GM21423 (cell line): ENCODE measurements around the gene ZNF407.
"Not testable (repeated sequence)": the region's sequence is repeated elsewhere in the genome, so short reads cannot be mapped to it uniquely, and the experiment has no call there.

Experiments used
- ATAC-seq: cut with Tn5 transposase; IDR thresholded peaks from one replicate; pipeline ENCODE4 v1.9.1; 2021; ENCODE audit warnings: mild to moderate bottlenecking, moderate library complexity; ENCODE audit not compliant: unreplicated experiment

The ZNF407 gene

DNA sequence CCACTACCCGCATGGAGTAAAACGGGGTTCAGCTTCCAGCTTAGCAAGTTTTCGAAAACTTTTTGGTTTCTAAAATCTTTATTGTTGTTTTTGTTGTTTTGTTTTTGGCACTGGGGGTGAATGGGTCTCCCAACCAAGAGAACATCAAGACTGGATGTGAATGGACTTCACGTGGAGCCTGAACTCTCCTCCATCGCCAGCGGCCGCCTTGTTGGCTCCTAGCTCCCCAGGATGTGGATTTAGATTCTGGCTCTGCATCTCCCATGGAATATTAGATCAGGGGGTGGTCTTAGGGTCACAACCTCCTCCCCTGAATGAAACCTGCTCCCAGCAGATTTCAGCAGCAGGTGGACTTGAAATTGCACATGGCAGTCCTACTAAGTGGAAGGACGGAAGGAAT is 488.0 kb downstream of the ZNF407 start:
- not testable (repeated sequence) for ATAC-seq

DNA sequence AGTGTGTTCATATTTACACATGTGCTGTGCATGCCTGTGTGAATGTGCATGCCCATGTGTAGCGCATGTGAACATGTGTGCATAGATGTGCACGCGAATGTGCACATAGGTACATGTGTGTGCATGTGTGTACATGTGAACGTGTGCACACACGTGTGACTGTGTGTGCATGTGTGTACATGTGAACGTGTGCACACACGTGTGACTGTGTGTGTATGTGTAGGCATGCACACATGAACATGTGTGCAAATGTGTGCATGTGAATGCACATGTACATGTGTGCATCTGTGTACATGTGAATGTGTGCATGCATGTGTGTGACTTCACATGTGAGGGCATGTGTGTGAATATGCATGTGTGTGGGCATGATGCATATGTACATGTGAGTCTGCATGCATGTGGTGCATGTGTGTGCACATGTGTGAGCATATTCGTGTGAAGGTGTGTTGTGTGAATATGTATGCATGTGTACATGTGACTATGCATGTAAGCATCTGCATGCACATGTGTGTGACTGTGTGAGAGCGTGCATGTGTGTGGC is 488.9 kb downstream of the ZNF407 start:
- no peak for ATAC-seq

DNA sequence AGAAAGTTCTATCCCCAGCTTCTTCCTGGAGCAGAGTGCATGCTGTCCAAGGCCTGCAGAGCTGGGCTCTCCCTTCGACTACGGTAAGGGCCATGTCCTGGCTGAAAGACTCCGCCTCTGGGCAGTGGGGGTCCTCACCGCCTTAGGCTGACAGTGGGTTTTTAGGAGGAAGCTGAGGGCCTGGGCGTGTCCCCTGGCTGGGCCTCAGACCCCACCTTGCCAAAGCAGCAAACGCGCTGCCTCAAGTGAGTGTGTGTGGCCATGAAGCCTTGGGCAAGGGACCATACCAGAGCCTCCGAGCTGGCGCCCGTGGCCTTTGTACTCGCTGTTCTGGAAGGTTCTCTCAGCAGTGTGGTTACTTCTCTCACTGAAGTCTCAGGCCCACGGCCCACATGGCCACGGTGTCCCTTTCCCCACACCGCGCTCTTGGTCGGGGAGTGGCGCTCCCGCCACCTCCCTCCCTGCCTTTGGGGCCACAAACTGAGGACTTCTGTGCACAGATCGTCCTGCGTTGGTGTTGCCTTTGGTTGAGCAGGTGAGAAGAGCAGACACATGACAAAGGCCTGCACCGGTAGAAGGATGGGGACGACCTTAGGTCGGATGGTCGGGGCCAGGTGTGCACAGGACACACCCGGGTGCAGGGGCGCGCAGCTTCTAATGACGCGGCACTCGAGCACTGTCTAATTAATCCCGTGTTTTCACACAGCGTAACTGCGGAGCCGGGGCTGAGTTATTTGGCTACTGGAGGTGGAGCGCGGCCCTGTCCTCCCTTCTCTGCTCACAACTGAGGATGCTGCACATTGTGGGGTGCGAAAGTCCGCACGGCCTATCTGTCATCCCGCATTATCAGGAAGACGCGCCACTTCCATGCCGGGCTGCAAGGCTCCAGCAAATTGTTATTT is 489.7 kb downstream of the ZNF407 start:
- ATAC-seq = no peak

DNA sequence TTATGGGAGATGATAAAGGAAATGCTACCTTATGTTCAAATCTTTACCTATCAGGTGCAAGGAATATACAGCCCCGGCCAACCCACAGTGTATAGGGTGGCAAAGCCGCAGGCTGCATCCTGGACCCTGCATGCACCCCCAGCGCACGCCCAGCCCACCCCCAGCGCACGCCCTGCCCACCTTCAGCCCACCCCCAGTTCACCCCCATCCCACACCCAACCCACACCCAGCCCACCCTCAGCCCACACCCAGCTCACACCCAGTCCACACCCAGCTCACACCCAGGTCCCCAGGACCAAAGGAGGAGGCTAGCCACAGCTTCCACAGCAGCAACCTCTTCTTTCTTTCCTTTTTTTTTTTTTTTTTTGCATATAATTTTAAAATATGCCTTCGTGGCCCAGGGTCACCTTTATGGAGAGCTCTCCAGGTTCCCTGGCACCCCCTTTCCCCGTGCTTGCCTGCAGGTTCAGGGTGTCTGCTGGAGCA is 490.4 kb downstream of the ZNF407 start:
- no peak for ATAC-seq

DNA sequence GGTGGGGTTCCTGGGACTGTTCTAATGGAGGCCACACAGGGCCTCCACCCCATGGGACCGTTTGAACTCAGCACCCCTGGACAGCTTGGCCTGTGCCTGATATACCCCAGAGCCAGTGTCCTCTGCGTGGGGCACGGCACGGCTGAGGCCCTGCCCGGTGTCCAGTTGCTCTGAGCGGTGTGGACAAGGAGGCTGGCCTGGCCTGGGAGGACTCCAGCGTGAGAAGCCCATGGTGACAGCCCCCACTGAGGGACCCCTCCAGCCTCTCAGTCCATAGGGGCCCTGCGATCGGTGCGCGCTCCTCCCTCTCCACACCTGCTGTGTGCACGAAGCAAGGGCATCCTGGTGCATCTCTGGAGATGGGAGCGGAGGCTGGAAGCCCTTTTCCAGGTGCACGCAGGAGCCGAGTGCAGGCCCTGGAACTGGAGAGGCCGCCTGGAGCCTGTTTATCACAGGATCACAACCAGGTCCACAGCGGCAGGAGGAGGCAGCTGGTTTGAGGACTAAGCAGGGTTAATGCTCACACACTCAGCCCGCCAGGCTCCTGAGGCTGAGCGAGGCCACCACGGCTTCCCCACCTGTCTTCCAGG is 491.0 kb downstream of the ZNF407 start:
- ATAC-seq = no peak

DNA sequence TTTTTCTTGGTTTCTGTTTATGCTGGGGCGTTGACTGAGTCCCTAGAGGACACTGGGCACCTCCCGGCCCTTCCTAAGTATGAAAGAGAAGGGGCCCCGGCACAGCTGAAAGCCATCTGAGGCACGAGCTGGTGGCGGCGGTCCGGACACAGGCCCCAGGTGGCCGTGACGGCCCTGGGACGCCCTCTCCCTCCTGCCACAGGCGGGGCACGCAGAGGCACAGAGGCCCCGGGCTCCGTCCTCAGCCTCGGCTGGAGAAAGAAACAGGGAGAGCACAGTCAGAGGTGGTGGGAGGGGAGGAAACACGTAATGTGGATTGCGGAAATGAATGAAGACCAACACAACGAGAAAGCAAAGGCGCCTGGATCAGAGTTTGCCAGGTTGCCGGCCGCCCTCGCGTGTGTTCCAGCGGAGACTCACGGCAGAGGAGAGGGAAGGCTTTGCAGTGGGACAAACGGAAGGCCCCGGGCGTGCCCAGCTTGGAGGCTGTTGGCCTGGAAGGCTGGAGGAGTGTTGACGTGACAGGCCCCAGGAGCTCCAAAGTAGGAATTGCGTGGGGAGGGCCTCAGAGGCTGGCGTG is 492.2 kb downstream of the ZNF407 start:
- ATAC-seq = no peak

DNA sequence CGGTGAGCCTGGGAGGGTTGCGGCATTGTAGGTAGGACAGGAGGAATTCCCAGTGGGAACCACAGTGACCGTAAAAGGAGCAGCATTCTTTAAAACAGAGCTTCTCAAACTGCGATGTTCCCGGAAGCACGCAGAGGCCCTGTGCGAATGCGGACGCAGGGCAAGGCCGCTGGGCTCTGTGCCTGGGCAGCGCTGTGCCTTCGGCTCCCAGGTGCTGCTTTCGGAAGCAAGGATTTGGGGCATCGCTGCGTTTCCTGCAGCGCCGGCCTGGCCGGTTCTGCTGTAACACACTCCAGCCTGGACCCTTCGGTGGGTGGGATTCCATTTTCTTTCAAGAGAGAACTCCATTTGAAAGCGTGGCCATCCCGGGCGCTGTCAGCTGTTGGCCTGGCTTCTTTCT is 492.7 kb downstream of the ZNF407 start:
- ATAC-seq = no peak

DNA sequence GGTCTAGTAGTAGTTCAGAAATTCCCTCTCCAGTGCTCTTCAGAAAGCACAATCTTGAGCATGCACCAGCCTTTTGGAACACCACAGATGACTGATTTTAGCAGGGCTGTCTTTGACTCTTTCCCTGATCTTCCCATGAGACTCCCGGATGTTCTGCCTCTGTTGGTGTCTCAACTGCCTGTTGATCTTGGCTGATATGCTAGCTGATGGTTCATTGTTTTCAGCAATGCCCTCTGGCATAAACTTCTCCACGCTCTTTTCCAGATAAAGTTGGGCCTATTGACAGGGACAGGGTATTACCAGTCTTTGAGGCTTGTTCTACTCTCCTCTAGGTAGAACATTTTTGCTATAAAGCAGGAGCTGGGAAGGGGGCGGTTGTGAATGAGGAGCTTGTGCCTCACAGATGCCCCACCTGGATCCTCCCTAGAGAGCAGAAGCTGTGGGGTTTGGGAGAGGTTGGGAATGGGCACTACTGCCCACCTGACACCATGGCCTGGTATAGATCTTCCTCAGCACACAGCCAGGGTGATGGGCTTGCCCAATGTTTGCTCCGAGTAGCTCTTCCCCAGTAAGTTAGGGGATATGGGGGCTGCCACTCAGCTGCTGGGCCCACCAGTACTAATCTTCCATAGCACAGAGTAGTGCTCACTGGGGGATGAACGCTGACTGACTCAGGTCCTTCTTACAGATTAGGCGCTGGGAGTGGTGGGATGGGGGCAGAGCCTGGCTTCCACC is 500.0 kb downstream of the ZNF407 start:
- ATAC-seq = no peak

DNA sequence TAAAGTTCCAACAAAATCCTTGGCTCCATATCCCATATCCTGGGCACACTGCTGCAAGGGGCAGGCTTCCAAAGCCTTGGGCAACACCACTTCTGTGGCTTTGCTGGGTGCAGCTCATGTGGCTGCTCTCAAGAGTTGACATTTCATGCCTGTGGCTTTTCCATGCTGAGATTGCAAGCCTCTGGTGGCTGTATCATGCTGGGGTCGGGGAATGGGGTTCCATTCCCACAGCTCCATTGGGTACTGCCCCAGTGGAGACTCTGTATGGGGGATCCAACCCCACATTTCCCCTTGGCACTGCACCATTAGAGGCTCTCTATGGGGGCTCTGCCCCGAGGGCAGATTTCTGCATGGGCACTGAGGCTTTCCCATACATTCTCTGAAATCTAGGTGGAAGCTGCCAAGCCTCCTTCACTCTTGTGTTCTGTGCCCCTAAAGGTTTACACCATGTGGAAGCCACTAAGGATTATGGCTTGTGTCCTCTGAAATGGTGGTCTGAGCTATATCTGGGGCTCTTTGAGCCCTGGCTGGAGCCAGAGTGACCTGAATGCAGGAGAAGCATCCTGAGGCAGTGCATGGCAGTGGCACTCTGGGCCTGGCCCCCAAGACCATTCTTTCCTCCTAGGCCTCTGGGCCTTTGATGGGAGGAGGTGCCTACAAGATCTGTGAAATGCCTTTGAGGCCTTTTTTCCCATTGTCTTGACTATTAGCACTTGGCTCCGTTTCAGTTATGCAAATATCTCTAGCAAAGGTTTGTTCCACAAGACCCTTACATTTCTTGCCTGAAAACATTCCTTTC is 503.4 kb downstream of the ZNF407 start:
- no peak for ATAC-seq

DNA sequence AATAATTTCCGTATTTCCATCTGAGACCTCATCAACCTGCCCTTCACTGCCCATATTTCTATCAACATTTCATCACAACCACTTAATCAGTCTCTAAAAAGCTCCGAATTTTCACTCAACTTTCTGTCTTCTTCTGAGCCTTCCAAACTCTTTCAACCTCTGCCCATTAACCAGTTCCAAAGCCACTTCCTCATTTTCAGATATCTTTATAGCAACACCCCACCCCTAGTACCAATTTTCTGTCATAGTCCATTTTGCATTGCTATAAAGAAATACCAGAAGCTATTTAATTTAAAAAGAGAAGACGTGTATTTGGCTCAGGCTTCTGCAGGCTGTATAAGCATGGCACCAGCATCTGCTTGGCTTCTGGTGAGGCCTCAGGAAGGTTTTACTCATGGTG is 504.2 kb downstream of the ZNF407 start:
- no peak for ATAC-seq

DNA sequence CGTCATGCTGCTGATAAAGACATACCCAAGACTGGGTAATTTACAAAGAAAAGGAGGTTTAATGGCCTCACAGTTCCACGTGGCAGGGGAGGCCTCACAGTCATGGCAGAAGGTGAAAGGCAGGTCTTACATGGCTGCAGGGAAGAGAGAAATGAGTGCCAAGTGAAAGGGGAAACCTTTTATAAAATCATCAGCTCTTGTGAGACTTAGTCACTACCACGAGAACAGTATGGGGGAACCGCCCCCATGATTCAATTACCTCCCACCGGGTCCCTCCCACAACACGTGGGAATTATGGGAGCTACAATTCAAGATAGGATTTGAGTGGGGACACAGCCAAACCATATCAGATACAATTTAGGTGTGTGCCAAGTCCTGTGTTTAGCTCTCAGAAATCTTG is 506.4 kb downstream of the ZNF407 start:
- ATAC-seq = not testable (repeated sequence)

DNA sequence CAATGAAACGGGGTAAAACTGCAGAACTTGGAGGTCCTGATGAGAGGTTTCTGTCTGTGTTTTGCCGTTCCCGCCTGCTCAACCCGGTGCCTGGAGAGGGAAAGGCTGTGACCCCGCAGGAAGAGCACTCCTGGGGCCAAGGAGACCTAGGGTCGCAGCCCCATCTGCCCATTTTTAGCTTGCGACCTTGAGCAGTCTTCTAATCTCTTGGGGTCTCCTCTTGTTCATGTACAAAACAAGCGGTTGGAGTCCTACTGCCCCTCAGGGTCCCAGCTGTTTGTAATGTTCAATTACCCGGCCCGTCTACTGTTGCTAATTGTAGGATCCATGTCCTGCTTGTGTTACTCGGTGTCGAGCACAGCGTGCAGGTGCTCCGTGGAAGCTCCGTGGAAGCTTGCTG is 506.8 kb downstream of the ZNF407 start:
- ATAC-seq = no peak

DNA sequence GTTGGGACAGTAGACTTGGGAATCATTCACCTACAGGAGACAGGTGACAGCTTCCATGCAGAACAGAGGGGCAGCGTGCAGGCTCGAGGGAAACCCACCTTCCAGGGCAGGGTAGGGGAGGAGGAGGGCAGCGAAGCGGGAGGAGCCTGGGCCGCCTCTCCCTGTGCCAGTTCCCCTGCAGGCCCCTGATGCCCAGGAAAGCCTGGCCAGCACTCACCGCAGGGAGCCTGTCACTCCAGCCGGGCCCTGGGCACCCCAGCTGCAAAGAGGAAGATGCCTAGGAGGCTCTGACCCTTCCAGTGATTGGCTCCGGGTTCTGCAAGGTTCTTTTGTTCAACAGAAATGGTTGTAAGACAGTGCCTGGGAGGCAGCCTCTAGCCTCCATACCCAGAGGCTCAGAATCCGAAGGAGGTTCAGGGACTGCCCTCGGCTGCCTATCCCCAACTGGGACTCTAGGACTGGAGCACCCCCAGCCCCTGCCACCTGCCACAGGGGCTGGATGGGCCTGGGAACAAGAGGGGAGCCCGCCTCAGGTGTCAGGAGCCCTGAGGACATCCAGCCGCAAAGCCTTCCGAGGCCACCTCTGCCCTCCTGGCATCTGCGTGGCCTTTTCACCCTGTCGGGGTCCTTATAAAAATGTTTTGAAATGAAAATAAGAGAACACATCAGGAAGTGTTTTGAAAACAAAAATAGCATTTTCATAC is 508.0 kb downstream of the ZNF407 start:
- no peak for ATAC-seq

DNA sequence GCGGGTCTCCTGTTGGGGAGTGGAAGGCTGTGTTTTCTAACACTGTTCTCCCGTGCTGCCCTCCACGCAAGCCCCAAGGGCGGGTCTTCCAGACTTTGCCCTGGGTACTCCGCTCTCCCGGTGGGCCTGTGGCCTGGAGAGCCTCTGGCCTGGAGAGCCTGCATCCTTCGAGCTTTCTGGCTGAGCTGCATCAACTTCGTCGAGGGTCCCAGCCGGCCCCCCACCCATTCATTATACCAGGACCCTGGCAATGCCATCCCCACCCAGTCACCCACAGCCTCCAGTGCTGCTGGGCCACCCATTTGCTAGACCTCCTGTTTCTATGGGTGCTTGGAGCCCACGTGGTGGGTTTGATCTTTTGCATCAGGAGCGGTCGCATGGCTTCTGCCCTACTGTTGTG is 509.1 kb downstream of the ZNF407 start:
- ATAC-seq = no peak

DNA sequence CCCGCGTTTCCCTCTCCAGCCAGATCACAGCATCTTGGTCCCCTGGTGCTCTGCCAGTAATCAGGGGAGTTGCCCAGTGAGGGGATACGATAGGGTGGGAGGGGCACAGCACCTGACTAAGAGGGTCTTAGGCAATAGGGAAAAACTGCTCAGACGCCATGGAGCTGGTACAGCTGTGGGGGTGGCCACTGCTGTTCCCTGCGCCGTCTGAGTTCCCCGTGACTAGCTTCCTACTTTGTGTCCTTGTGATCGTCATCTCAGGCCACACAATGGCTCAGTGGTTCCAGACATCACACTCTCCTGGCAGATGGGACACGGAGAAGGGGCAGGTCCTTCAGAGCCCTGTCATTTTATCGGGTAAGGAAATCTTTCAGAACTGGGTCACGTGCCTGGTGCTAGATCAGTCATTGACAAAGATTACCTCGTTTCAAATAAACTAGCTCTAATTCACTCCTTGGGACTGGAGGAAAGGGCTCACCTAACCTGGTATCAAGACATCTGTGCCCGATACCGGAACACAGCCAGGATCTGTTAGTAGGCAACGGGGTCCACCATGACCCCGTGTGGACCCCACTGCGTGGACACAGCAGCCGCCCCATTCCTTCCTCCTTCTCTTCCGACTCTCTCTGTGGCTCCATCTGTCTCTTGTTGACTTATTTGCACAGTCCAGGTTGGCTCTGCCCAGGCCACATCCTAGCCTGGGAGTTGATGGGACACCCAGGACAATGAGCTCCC is 509.7 kb downstream of the ZNF407 start:
- no peak for ATAC-seq

DNA sequence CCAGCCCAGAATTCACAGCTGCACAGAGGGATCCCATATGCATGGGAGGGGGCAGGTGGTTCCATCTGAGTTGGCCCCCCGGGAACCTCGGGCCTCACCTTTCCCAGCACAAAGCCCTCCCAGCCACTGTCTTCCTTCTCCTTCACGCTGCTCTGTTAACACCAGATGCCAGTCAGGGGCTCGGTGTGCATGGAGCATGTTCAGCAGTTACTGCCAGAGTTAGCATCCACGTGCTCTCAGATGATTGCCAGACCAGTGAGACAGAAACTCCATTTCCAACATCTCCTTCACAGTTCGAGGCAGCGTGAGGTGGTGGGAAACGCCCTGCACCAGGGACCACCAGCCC is 510.2 kb downstream of the ZNF407 start:
- ATAC-seq = no peak

DNA sequence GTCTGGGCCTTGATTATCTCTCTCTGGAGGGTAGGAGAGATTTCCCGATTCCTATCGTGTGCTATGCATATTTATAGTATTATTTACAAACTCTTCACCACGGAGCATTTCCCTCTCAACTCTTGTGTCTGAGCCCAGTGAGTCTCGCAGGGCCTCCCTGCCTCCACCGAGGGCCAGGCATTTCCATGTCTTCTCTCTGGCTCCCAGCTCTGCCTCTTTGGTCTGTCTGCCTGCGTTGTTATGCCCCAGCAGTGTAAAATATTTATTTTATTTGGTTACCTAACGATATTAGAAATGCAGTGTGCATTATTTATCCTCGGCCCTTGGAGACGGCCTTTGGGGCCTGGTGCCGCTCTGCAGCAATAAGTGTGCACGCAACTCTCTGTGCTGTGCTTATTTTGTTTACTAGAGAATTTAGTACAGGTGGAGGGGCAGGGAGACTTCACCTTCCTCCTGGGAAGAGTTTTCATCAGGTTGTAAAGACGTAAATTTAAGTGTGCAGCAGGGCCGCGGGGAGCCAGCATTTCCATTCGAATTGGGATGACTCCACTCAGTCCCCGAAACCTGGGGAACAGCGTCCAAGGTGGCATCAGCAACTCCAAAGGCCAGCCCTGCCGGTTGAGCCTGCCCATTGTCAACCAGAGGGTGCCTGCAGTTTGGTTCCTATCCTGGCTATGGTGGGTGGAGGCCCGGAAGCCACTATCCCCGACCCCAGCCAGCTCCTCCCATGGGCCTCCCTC is 511.1 kb downstream of the ZNF407 start:
- ATAC-seq = no peak

DNA sequence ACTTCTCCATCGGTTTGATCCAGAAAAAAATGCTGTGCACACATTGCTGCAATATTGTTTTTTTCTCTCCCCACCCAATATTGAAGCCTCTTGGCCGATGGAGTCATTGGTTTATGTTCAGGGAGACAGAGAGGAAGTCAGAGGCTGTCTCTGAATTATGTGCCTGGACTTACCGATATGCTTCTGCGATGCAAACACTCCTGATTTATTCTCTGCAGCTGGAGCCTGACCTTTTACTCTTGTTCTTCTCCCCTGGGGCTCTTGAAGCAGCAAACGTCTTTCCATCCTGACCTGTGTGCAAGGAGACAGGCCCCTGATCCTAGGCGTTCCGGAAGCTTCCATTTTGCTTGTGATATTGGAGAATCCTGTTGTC is 511.6 kb downstream of the ZNF407 start:
- ATAC-seq = no peak
